A549 treated with Mapracorat at 1 μM for 4 hours (cell line): ENCODE results near the gene ATG4A. TPM values are rescaled to one million over a fixed set of nuclear protein-coding genes. Genes with fewer than 3 reads are reported as not detected.

Source experiments
- total RNA-seq: library from RNA; stranded (reverse); fragments of 200-300 nt; extraction: Qiagen RNA extraction; gene quantifications from 5 replicates; pipeline ENCODE4 v1.2.3, GENCODE V29; 2022

ATG4A gene
- total RNA-seq: 7.1 to 8.5 TPM (median 7.8 TPM) in 5 replicates

GRCh38 chrX:108091264-108091877 is at the start of gene ATG4A, which contains the start of gene PSMD10:
ATG4A (plus strand) TSS chrX:108091778; CDS start chrX:108091827, 49 bp downstream.
PSMD10 (minus strand) TSS chrX:108091542; CDS start chrX:108091520, 22 bp downstream.

DNA sequence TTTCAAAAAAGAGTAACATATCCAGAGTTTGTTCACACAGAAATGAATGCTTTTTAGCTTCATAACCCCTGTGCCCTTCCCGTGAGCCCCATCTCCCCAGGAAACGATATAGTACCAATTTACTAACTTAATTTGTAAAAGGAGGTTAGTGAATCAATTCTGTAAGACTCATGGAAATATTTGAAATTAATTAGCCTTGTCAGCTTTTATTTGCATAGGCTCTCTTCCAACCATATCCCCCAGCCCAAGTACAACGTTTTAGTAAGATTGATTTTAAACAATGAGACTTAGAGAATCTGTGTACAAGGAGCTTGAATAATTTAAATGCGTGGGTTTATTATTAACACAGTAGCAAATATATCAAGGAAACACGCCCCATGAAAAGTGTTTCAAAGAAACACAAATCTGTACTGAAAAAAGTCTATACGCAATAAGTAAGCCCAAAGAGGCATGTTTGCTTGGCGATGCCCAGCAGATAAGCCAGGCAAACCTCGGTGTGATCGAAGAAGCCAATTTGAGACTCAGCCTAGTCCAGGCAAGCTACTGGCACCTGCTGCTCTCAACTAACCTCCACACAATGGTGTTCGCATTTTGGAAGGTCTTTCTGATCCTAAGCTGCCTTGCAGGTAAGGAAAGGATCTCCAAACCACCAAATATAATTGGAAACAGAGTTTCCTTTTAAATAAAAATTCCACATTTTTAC is 46.9 kb upstream of the ATG4A start, which contains the start of gene VSIG1:
Gene VSIG1, plus strand, starts transcription at position 512 of the 703 bp plus-strand sequence. Its CDS starts 66 bp downstream, at position 578.

Other genes with a start within 250 kb of the ATG4A start
- gene TEX13B, start 109.4 kb upstream of the ATG4A start, total RNA-seq: not detected in 5 replicates
- gene VSIG1, start 46.7 kb upstream of the ATG4A start, total RNA-seq: 0.13 to 0.44 TPM (median 0.21 TPM) in 5 replicates
- gene PSMD10, start 236 bp upstream of the ATG4A start, total RNA-seq: 71.2 to 83.9 TPM (median 77.5 TPM) in 5 replicates